ENCODE results near the gene GRB7.

DNA sequence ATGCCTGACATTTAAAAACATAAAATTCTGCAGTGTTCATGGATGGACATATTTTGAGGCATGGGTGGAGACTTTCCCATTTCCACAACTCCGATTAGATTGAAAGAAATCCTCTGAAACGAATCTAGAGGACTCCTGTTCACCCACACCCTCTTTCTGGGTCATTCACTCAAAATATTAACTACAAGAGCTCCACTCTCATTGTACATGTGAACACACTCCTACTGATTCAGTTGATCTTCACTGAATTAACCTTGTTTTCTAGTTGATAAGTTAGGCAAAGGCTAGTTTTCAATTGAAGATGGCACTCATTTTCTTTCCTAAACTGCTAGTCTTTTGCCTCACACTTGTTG lies 44.1 kb downstream of the GRB7 start:
- TF ChIP-seq, protein P1, sequence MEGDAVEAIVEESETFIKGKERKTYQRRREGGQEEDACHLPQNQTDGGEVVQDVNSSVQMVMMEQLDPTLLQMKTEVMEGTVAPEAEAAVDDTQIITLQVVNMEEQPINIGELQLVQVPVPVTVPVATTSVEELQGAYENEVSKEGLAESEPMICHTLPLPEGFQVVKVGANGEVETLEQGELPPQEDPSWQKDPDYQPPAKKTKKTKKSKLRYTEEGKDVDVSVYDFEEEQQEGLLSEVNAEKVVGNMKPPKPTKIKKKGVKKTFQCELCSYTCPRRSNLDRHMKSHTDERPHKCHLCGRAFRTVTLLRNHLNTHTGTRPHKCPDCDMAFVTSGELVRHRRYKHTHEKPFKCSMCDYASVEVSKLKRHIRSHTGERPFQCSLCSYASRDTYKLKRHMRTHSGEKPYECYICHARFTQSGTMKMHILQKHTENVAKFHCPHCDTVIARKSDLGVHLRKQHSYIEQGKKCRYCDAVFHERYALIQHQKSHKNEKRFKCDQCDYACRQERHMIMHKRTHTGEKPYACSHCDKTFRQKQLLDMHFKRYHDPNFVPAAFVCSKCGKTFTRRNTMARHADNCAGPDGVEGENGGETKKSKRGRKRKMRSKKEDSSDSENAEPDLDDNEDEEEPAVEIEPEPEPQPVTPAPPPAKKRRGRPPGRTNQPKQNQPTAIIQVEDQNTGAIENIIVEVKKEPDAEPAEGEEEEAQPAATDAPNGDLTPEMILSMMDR (IDR thresholded peaks at IDR 0.05; ENCODE audit: low read depth, low read length), result no peak
- TF ChIP-seq EZH2phosphoT487 (IDR thresholded peaks at IDR 0.05; ENCODE audit: low read depth), result no peak
